Cardiac fibroblast (primary cell): ENCODE measurements around the gene PLA2G4F.

Experiments used
- DNase-seq, 2 donors: peaks; one replicate each; pipeline versions ENCODE4 v3.0.0 to v3.0.0-alpha.2; 2010; ENCODE audit warnings: low read depth in 2 of 2
- H3K4me3 ChIP-seq, 2 donors: replicated peaks in 1 of 2; 1 replicate in 1 of 2; 2 replicates in 1 of 2; pipeline ENCODE4 v1.5.1; 2011; ENCODE audit warnings: low read depth in 2 of 2, low read length in 2 of 2, mild to moderate bottlenecking in 2 of 2, moderate library complexity in 1 of 2
- CTCF ChIP-seq: IDR thresholded peaks from one replicate; pipeline ENCODE4 v1.5.1; 2011; ENCODE audit warnings: low read depth, mild to moderate bottlenecking, low read length, inconsistent platforms

Gene PLA2G4F

DNA sequence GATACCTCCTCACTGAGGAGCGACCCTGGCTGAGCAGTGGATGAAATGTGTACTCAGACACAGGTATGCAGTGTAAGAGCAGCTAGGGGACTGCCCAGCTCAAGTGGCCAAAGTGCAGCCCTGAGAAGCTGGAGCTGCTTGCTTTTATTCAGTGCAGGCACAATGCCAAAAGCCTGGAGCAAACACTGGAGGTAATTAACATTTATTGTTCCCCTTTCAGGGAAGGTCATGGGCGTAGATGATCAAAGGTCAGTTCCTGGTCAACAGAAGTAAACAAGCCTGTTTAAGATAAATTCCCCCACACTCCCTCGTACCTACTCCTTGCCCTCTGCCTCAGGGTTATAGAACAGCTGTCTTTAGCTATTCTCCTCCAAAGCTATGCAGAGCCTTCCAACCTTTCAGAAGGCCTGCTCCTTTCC lies 17.5 kb downstream of the PLA2G4F start:
- no peak for DNase-seq
- no peak for TF ChIP-seq CTCF
- H3K4me3 ChIP-seq, result no peak overlapping the region

- no peak for TF ChIP-seq CTCF
- no peak for DNase-seq
- no peak overlapping the region for H3K4me3 ChIP-seq
Observed at GRCh38 chr15:42138411-42138810, 18.0 kb downstream of the PLA2G4F start.

- no peak overlapping the region for H3K4me3 ChIP-seq
- peak; percentile 68 to 69 for DNase-seq
- TF ChIP-seq CTCF, result peak; percentile 60
Observed at GRCh38 chr15:42137461-42138261, 18.8 kb downstream of the PLA2G4F start.

GRCh38 chr15:42136513-42136912 lies 19.9 kb downstream of the PLA2G4F start:
- TF ChIP-seq CTCF, result no peak
- no peak for DNase-seq
- no peak overlapping the region for H3K4me3 ChIP-seq

DNA sequence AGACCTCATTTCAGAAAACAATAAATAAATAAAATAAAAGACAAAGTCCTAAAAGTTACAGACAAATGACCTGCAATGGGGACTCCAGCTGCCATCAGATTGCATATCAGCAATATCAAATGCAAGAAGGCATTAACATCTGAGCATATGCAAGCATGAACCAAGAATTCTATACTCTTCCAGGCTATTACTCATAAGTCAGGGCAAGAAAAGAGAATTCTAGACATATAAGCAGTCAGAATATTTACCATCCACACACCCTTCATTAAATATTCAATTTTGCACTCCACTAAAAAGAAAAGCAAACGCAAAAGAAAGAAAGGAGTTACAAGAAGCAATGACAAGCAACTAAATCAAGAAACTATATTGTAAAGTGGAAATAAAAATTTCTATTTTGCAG lies 21.1 kb downstream of the PLA2G4F start:
- H3K4me3 ChIP-seq, result no peak overlapping the region
- TF ChIP-seq CTCF, result no peak
- no peak for DNase-seq

GRCh38 chr15:42134617-42135245 lies 21.7 kb downstream of the PLA2G4F start:
- no peak for DNase-seq
- no peak for TF ChIP-seq CTCF
- H3K4me3 ChIP-seq, result no peak overlapping the region
